Keratinocyte (primary cell): ENCODE results near the gene CCDC8. TPM values are rescaled to one million over a fixed set of nuclear protein-coding genes. Genes with fewer than 3 reads are reported as not detected.
"Not testable (repeated sequence)": the region's sequence is repeated elsewhere in the genome, so short reads cannot be mapped to it uniquely, and the experiment has no call there.

Source experiments
- DNase-seq: peaks from one replicate; pipeline ENCODE4 v3.0.0-alpha.2; 2011; ENCODE audit warnings: low read depth, missing footprints, low spot score
- FAIRE-seq: peaks from 2 replicates; lab custom pipeline; 2011; peaks lifted over from hg19 to GRCh38; lab: Jason Lieb, UNC
- H2AFZ ChIP-seq: 2 replicates; pipeline ENCODE4 v1.6.0; 2012; ENCODE audit warnings: low read length, control low read depth, inconsistent platforms; ENCODE audit not compliant: control insufficient read depth
- H3K27ac ChIP-seq: 2 replicates; pipeline ENCODE4 v1.5.1; 2011; ENCODE audit warnings: low read length; ENCODE audit not compliant: control insufficient read depth, insufficient read depth
- H3K27me3 ChIP-seq: 3 replicates; pipeline ENCODE4 v1.6.0; 2011; ENCODE audit warnings: low read length; ENCODE audit not compliant: control insufficient read depth, insufficient read depth; ENCODE audit errors: extremely low read depth
- H3K36me3 ChIP-seq, 2 experiments: 2 replicates in 1 of 2; 3 replicates in 1 of 2; pipeline ENCODE4 v1.5.1; 2011; ENCODE audit warnings: low read length in 2 of 2, mild to moderate bottlenecking in 1 of 2; ENCODE audit not compliant: control insufficient read depth in 2 of 2, insufficient read depth in 2 of 2; ENCODE audit errors: extremely low read depth in 1 of 2
- H3K4me1 ChIP-seq: 3 replicates; pipeline ENCODE4 v1.5.1; 2011; ENCODE audit warnings: low read length; ENCODE audit not compliant: control insufficient read depth, insufficient read depth; ENCODE audit errors: extremely low read depth
- H3K4me2 ChIP-seq: 3 replicates; pipeline ENCODE4 v1.6.0; 2011; ENCODE audit warnings: low read depth, low read length; ENCODE audit not compliant: control insufficient read depth, insufficient read depth; ENCODE audit errors: extremely low read depth
- H3K4me3 ChIP-seq, 3 experiments: fragments of 200-600 bp in 1 of 3; sonication (generic) in 1 of 3; 2 replicates in 2 of 3; 3 replicates in 1 of 3; pipeline ENCODE4 v1.5.1; 2011 to 2016; ENCODE audit warnings: low read length in 3 of 3, mild to moderate bottlenecking in 3 of 3, control low read depth in 2 of 3, inconsistent platforms in 1 of 3, low read depth in 1 of 3, mixed read lengths in 1 of 3, mixed run types in 1 of 3, moderate library complexity in 1 of 3; ENCODE audit not compliant: control insufficient read depth in 2 of 3, insufficient read depth in 2 of 3; ENCODE audit errors: extremely low read depth in 1 of 3
- H3K79me2 ChIP-seq: 2 replicates; pipeline ENCODE4 v1.6.0; 2012; ENCODE audit warnings: low read length; ENCODE audit not compliant: control insufficient read depth, insufficient read depth
- H3K9ac ChIP-seq: 3 replicates; pipeline ENCODE4 v1.6.0; 2011; ENCODE audit warnings: low read length; ENCODE audit not compliant: control insufficient read depth, insufficient read depth; ENCODE audit errors: extremely low read depth
- H3K9me1 ChIP-seq: 3 replicates; pipeline ENCODE4 v1.6.0; 2011; ENCODE audit warnings: low read length; ENCODE audit not compliant: control insufficient read depth, insufficient read depth; ENCODE audit errors: extremely low read depth
- H3K9me3 ChIP-seq: 2 replicates; pipeline ENCODE4 v1.5.1; 2012; ENCODE audit warnings: low read depth, low read length; ENCODE audit not compliant: control insufficient read depth
- H4K20me1 ChIP-seq: 3 replicates; pipeline ENCODE4 v1.6.0; 2011; ENCODE audit warnings: low read length; ENCODE audit not compliant: control insufficient read depth, insufficient read depth; ENCODE audit errors: extremely low read depth
- EZH2 ChIP-seq: IDR thresholded peaks from one replicate; pipeline ENCODE4 v1.6.1; 2012; ENCODE audit warnings: inconsistent platforms, mild to moderate bottlenecking, low read length, moderate library complexity
- dilution Hi-C: fragments of 300-500 bp; cut with MboI; formaldehyde crosslinking; loops from one replicate; pipeline ENCODE4 v1.7.0; 2020; ENCODE audit warnings: low sequenced_read_pairs; ENCODE audit not compliant: extremely low pct_ligation_motif_present
- polyA plus RNA-seq, 5 experiments: library from polyadenylated mRNA; depleted of rRNA in 3 of 5; stranded (reverse) in 3 of 5; stranded (forward) in 1 of 5; unstranded in 1 of 5; fragments of >200 nt; gene quantifications; 1 replicate in 1 of 5; 2 replicates in 3 of 5; 3 replicates in 1 of 5; pipeline versions ENCODE4 v1.2.1 to v1.2.3, GENCODE V29; 2011 to 2012; ENCODE audit warnings: missing spikeins in 2 of 5, low read depth in 1 of 5, low replicate concordance in 1 of 5
- TF ChIP-seq, protein P1 (sequence below), 3 experiments: IDR thresholded peaks in 1 of 3; conservative IDR thresholded peaks in 1 of 3; optimal IDR thresholded peaks in 1 of 3; 2 replicates in 2 of 3; 3 replicates in 1 of 3; pipeline versions ENCODE3 to v1.5.1; 2011; ENCODE audit warnings: low read length in 3 of 3, mild to moderate bottlenecking in 3 of 3, moderate library complexity in 2 of 3, control low read depth in 1 of 3, inconsistent platforms in 1 of 3; ENCODE audit not compliant: insufficient read depth in 2 of 3; ENCODE audit errors: extremely low read depth in 1 of 3

The CCDC8 gene
- polyA plus RNA-seq, 1 donor (not counting 4 experiments of a cell fraction or from before 2014, with no cell fraction given) = 5.2 TPM

DNA sequence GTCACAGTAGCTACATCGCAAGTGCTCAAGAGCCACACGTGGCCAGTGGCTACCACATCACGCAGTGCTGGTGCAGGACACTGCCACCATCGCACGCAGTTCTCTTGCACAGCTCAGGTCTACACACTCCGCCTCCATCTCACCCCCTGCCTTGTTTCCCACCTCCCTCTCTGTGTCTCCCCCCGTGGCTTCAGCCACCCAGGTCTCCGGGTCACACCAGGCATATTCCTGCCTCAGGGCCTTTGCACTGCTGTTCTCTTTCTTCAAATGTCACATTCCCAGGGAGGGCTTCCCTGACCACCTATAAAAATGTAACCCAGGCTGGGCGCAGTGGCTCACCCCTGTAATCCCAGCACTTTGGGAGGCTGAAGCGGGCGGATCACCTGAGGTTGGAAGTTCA, 10.6 kb downstream of the CCDC8 start:
- H3K27me3 ChIP-seq = no peaks in the 10 kb centered on the region
- H4K20me1 ChIP-seq = no peaks in the 10 kb centered on the region
- FAIRE-seq = no peak
- TF ChIP-seq, protein P1, sequence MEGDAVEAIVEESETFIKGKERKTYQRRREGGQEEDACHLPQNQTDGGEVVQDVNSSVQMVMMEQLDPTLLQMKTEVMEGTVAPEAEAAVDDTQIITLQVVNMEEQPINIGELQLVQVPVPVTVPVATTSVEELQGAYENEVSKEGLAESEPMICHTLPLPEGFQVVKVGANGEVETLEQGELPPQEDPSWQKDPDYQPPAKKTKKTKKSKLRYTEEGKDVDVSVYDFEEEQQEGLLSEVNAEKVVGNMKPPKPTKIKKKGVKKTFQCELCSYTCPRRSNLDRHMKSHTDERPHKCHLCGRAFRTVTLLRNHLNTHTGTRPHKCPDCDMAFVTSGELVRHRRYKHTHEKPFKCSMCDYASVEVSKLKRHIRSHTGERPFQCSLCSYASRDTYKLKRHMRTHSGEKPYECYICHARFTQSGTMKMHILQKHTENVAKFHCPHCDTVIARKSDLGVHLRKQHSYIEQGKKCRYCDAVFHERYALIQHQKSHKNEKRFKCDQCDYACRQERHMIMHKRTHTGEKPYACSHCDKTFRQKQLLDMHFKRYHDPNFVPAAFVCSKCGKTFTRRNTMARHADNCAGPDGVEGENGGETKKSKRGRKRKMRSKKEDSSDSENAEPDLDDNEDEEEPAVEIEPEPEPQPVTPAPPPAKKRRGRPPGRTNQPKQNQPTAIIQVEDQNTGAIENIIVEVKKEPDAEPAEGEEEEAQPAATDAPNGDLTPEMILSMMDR (optimal IDR thresholded peaks at IDR 0.05 in 1 of 3, IDR thresholded peaks at IDR 0.05 in 1 of 3, conservative IDR thresholded peaks at IDR 0.05 in 1 of 3; ENCODE audit: extremely low read depth in 1 of 3, insufficient read depth in 2 of 3, low read length in 3 of 3) = no peak
- no peak for TF ChIP-seq EZH2
- no peak overlapping the region for H3K4me3 ChIP-seq
- DNase-seq = no peak
- H2AFZ ChIP-seq = no peak overlapping the region
- H3K79me2 ChIP-seq = no peaks in the 10 kb centered on the region
- no peak overlapping the region for H3K27ac ChIP-seq
- H3K9me3 ChIP-seq = no peaks in the 10 kb centered on the region
- peaks cover 8% of the 10 kb centered on the region for H3K4me1 ChIP-seq
- H3K4me2 ChIP-seq = no peak overlapping the region
- no peaks in the 10 kb centered on the region for H3K9me1 ChIP-seq
- no peaks in the 10 kb centered on the region for H3K36me3 ChIP-seq
- H3K9ac ChIP-seq = no peak overlapping the region
- dilution Hi-C loops = no loop called here

DNA sequence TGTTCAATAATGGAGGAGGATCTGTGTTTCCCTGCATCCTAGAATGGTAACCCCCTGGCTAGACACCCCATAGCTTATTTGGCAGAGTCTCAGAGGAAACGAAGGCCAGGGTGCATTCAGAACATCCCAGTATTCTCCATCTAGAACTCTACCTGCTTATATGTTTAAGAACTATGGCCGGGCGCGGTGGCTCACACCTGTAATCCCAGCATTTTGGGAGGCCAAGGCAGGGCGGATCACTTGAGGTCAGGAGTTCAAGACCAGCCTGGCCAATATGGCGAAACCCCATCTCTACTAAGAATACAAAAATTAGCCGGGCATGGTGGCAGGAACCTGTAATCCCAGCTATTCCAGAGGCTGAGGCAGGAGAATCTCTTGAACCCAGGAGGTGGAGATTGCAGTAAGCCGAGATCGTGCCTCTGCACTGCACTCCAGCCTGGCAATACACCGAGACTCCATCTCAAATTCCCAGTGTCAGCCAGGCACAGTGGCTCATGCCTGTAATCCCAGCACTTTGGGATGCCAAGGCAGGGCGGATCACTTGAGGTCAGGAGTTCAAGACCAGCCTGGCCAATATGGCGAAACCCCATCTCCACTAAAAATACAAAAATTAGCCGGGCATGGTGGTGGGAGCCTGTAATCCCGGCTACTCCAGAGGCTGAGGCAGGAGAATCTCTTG, 15.4 kb downstream of the CCDC8 start:
- H3K9me1 ChIP-seq, H3K27ac ChIP-seq, H3K4me2 ChIP-seq, H3K4me3 ChIP-seq, H3K4me1 ChIP-seq, H3K27me3 ChIP-seq, H3K36me3 ChIP-seq, dilution Hi-C loops, H4K20me1 ChIP-seq, H3K79me2 ChIP-seq, H3K9me3 ChIP-seq, H3K9ac ChIP-seq, DNase-seq, H2AFZ ChIP-seq, FAIRE-seq: not testable (repeated sequence)

DNA sequence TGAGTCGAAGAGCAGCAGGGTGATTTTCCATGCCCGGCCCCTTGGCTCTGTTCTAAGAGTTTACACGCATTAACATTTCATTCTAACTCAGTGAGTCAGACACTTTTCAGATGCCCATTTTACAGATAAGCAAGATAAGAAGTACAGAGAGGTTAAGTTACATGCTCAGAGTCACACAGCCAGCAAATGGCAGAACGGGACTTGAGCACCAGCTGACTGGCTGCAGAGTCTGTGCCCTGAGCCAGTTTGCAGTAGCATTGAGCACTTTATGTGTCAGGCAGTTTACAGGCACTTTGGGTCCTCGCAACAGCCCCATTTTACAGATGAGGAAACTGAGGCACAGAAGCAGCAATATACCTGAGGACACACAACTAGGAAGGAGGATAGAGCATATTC, 19.0 kb downstream of the CCDC8 start:
- dilution Hi-C loops = no loop called here
- Histone ChIP-seq H3K36me3 (peaks cover 8 to 9% of the 10 kb centered on the region in 2 experiments), H3K4me1 (no peaks in the 10 kb centered on the region), H3K27me3 (no peaks in the 10 kb centered on the region), H2AFZ (no peak overlapping the region), H3K9ac (no peak overlapping the region), H4K20me1 (no peaks in the 10 kb centered on the region), H3K9me3 (peaks cover 3% of the 10 kb centered on the region), H3K27ac (no peak overlapping the region), H3K79me2 (no peaks in the 10 kb centered on the region), H3K9me1 (no peaks in the 10 kb centered on the region), H3K4me3 (no peak overlapping the region), H3K4me2 (no peak overlapping the region)
- FAIRE-seq (no peak), DNase-seq (no peak)
- no peak for TF ChIP-seq EZH2
- TF ChIP-seq, protein P1 (optimal IDR thresholded peaks at IDR 0.05 in 1 of 3, IDR thresholded peaks at IDR 0.05 in 1 of 3, conservative IDR thresholded peaks at IDR 0.05 in 1 of 3; ENCODE audit: extremely low read depth in 1 of 3, insufficient read depth in 2 of 3, low read length in 3 of 3) = no peak
